Parathyroid adenoma (tissue), 2 donors: ENCODE measurements around the gene KDM4B.

Experiments
- H2AFZ ChIP-seq: fragments of 300-600 bp; sonication (generic); one replicate; pipeline ENCODE4 v1.7.0; 2017; ENCODE audit warnings: antibody characterized with exemption, mild to moderate bottlenecking
- H3K27ac ChIP-seq: fragments of 300-600 bp; sonication (generic); one replicate; pipeline ENCODE4 v1.7.0; 2017
- H3K27me3 ChIP-seq: fragments of 300-600 bp; sonication (generic); one replicate; pipeline ENCODE4 v1.7.0; 2017; ENCODE audit warnings: low read length; ENCODE audit not compliant: control insufficient read depth, insufficient read depth
- H3K36me3 ChIP-seq: fragments of 300-600 bp; sonication (generic); one replicate; pipeline ENCODE4 v1.7.0; 2017; ENCODE audit warnings: low read length; ENCODE audit not compliant: control insufficient read depth, insufficient read depth
- H3K4me1 ChIP-seq: fragments of 300-600 bp; sonication (generic); one replicate; pipeline ENCODE4 v1.7.0; 2017; ENCODE audit warnings: control low read depth
- H3K4me2 ChIP-seq: fragments of 300-600 bp; sonication (generic); one replicate; pipeline ENCODE4 v1.7.0; 2017; ENCODE audit warnings: low read length
- H3K4me3 ChIP-seq: fragments of 300-600 bp; sonication (generic); one replicate; pipeline ENCODE4 v1.7.0; 2017; ENCODE audit warnings: low read depth, low read length
- H3K79me2 ChIP-seq: fragments of 300-600 bp; sonication (generic); one replicate; pipeline ENCODE4 v1.7.0; 2017; ENCODE audit warnings: control low read depth
- H3K9ac ChIP-seq: fragments of 300-600 bp; sonication (generic); one replicate; pipeline ENCODE4 v1.7.0; 2017; ENCODE audit warnings: mild to moderate bottlenecking
- H3K9me3 ChIP-seq: fragments of 300-600 bp; sonication (generic); one replicate; pipeline ENCODE4 v1.7.0; 2017; ENCODE audit warnings: low read length; ENCODE audit not compliant: control insufficient read depth
- TF ChIP-seq, protein P1 (sequence below): fragments of 300-600 bp; sonication (generic); IDR thresholded peaks from one replicate; pipeline ENCODE4 v1.7.0; 2017; ENCODE audit warnings: antibody characterized with exemption, mild to moderate bottlenecking
- donor health status: primary hyperparathyroidism.

The KDM4B gene

DNA sequence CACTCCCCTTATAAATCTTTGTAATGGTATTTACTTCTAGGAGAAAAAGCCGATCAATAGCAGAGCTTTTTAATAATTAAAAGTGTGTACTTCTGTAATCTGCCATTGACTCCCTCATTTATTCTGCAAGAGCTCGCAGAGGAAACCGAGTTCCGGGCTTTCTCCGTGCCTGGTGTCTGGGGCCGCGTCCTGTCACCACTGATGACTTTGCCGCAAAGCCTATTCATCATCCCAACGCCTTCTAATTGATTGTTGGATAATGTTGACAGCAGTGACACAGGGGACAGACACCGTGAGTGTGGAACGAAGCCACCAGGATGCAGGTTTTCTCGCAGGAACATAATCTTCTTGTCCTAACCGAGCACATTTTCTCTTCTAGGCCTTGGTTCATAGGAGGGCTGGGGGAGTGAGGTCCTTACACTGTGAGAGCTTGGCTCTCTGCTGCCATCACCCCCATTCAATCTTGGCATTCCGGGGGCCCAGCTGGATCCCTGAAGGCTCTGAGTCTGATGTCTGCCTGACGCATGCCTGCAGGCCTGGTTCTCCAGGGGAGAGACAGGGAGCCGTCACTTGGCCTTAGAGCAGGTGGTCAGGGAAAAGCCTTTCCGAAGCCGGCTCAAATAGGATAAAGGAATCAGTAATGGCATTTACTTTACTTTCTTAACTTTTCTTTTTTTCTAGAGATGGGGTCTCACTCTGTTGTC, 110.3 kb downstream of the KDM4B start:
- Histone ChIP-seq H3K36me3 (no peaks in the 10 kb centered on the region), H3K27ac (no peak overlapping the region)
- TF ChIP-seq, protein P1, sequence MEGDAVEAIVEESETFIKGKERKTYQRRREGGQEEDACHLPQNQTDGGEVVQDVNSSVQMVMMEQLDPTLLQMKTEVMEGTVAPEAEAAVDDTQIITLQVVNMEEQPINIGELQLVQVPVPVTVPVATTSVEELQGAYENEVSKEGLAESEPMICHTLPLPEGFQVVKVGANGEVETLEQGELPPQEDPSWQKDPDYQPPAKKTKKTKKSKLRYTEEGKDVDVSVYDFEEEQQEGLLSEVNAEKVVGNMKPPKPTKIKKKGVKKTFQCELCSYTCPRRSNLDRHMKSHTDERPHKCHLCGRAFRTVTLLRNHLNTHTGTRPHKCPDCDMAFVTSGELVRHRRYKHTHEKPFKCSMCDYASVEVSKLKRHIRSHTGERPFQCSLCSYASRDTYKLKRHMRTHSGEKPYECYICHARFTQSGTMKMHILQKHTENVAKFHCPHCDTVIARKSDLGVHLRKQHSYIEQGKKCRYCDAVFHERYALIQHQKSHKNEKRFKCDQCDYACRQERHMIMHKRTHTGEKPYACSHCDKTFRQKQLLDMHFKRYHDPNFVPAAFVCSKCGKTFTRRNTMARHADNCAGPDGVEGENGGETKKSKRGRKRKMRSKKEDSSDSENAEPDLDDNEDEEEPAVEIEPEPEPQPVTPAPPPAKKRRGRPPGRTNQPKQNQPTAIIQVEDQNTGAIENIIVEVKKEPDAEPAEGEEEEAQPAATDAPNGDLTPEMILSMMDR: no peak

DNA sequence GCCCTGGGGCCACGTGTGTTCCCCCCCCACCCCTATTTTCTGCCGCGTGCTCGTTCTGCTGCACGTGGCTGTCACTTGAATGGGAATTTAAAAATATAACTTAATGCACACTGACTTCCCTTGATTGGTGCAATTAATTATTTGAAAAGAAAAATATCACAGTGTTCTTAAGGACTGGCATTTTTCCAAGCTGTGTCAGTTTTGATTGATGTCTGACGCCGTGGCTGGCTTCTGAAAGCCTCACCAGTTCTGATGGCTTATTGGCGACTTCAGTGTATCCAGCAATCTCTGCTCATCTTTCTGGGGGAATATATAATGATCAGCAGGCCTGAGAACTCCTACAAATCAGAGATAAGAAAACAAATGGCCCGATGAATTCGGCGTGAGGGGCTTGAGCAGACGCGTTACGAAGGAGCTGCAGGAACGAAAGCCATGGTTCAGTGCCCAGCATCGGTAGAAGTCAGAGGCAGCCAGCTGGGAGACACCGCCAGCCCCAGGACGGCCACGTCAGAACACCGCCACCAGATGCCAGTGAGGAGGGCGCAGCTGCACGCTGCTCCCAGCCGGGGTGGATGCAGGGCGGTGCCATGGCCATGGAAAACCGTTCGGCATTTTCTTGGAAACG, 111.2 kb downstream of the KDM4B start:
- no peak overlapping the region for H3K9ac ChIP-seq
- TF ChIP-seq, protein P1: no peak
- no peaks in the 10 kb centered on the region for H3K27me3 ChIP-seq
- no peak overlapping the region for H3K4me3 ChIP-seq
- no peak overlapping the region for H3K27ac ChIP-seq
- no peaks in the 10 kb centered on the region for H3K36me3 ChIP-seq
- H3K4me2 ChIP-seq: no peak overlapping the region
- H3K79me2 ChIP-seq: peaks cover 18% of the 10 kb centered on the region
- no peaks in the 10 kb centered on the region for H3K9me3 ChIP-seq
- H2AFZ ChIP-seq: no peak overlapping the region
- no peaks in the 10 kb centered on the region for H3K4me1 ChIP-seq

More for the DNA sequence above, 110.3 kb downstream of the KDM4B start:
- peaks cover 23% of the 10 kb centered on the region for H3K79me2 ChIP-seq
- H3K4me2 ChIP-seq: no peak overlapping the region
- no peaks in the 10 kb centered on the region for H3K9me3 ChIP-seq
- H3K9ac ChIP-seq: no peak overlapping the region
- no peaks in the 10 kb centered on the region for H3K4me1 ChIP-seq
- H2AFZ ChIP-seq: no peak overlapping the region
- no peak overlapping the region for H3K4me3 ChIP-seq
- H3K27me3 ChIP-seq: no peaks in the 10 kb centered on the region

DNA sequence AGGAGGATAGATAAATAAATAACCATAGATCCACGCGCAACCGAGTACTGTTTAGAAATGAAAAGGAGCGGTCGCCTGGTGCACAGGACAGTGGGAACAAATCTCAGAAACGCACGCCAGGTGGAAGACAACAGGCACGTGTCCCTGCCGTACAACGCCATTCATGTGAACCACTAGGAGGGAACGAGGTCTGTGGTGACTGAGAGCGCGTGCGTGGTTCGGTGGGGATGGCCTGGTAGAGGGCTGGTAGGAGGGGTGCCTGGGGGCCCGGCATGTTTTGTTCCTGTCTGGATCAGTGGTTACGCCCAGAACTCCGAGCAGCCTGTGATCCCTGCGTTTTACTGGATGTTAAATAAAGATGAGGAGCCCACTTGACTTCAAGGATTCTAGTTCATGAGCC, 111.9 kb downstream of the KDM4B start:
- no peak overlapping the region for H3K4me2 ChIP-seq
- TF ChIP-seq, protein P1: no peak
- H3K4me3 ChIP-seq: no peak overlapping the region
- H3K4me1 ChIP-seq: no peaks in the 10 kb centered on the region
- no peaks in the 10 kb centered on the region for H3K27me3 ChIP-seq
- no peaks in the 10 kb centered on the region for H3K9me3 ChIP-seq
- H3K9ac ChIP-seq: no peak overlapping the region
- peaks cover 18% of the 10 kb centered on the region for H3K79me2 ChIP-seq
- H3K27ac ChIP-seq: no peak overlapping the region
- H3K36me3 ChIP-seq: no peaks in the 10 kb centered on the region
- no peak overlapping the region for H2AFZ ChIP-seq

DNA sequence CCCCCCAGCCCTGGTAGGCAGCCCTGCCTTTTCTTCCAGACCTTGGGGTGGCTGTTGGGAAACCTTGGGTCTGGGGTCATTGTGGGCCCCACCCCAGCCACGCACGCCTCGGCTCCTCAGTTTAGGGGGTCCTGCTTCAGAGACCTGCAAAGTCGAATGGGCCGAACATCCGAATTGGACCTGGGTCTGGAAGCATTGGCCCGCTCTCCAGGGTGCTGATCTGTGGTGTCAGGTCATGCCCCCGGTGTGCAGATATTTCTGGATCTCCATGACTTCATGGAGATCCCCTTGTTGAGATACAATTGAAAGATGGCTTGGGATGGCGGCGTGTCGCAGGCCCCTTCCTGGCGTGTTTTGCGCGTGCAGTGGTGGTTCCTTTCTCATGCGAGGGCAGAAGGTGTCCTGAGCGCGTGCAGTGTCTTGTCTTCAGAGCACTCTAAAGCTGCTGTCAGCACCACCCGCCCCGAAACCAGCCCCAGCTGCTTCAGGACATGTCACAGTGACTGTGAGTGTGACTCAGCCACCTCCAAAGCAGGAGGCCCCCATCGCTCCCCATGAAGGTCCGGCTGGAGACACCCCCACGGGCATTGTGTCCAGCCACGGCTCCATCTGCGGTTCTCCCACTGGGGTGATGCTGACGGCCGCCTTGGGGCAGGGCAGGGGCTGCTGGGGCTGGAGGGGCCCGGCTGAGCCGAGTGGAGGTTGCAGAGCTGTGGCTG, 112.7 kb downstream of the KDM4B start:
- peaks cover 18% of the 10 kb centered on the region for H3K79me2 ChIP-seq
- H3K9ac ChIP-seq: no peak overlapping the region
- H2AFZ ChIP-seq: no peak overlapping the region
- no peak overlapping the region for H3K4me2 ChIP-seq
- H3K36me3 ChIP-seq: no peaks in the 10 kb centered on the region
- H3K4me1 ChIP-seq: no peaks in the 10 kb centered on the region
- no peaks in the 10 kb centered on the region for H3K27me3 ChIP-seq
- no peak overlapping the region for H3K4me3 ChIP-seq
- H3K27ac ChIP-seq: no peak overlapping the region
- TF ChIP-seq, protein P1: no peak
- no peaks in the 10 kb centered on the region for H3K9me3 ChIP-seq
